ENCODE measurements around the gene ZBTB6. TPM values are rescaled to one million over a fixed set of nuclear protein-coding genes. Genes with fewer than 3 reads are reported as not detected.

ZBTB6 gene
- total RNA-seq, 1 donor from 2014 or later: 15.5 TPM

DNA sequence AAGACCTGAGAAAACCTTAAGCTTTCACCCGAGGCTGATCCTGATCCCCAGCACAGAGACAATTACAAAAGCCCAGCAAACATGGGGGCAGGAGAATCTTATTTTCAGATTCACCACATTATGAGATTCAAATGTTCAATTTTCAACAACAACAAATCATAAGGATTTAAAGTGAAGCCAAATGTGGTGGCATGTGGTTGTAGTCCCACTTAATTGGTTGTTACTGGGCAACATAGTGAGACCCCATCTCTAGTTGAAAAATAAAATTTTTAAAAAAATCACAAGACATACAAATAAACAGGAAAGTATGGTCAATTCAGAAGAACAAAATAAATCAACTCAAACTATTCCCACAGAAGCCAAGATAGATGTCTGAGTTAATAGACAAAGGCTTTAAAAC lies 23.8 kb upstream of the ZBTB6 start:
- TF ChIP-seq CTCF (IDR thresholded peaks at IDR 0.05): no peak

DNA sequence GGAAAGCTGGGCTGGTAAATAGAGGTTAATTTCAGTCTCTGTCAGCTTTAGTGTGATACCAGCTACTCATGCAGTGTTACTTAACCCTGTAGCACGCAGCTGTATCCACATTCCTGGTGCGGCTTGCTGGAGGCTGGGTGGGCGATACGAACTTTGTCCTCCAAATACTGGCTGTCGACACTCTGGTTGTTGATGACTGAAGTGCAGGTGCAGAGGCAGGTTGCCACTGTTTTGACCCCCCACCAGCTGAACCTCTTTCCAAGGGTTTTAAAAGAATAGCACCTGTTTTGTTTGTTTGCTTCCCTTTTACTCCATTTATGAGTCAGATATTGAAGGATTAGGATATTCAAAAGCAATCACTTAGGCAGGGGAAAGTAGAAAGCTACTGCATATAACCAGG lies 23.3 kb upstream of the ZBTB6 start:
- CTCF ChIA-PET: no interaction called here
- Mint-ChIP-seq H3K27ac (no peak overlapping the region), H3K4me1 (peaks cover 29% of the 10 kb centered on the region), H3K9me3 (no peaks in the 10 kb centered on the region), H3K36me3 (ENCODE audit: low read depth) (peaks cover 22% of the 10 kb centered on the region), H3K4me3 (no peak overlapping the region), H3K27me3 (no peaks in the 10 kb centered on the region)
- TF ChIP-seq CTCF (IDR thresholded peaks at IDR 0.05): no peak
- DNase-seq: no peak
- intact Hi-C loops (cut with micrococcal nuclease): no loop called here
- POLR2A ChIA-PET: interaction anchor here (0.8 kb wide), 1 partner anchor 23 kb away, joined by 3 read pairs; the partner anchor contains the start of gene ZBTB6
- ATAC-seq (ENCODE audit: low read depth): no peak

More for the DNA sequence above, 23.8 kb upstream of the ZBTB6 start:
- Mint-ChIP-seq H3K9me3 (no peaks in the 10 kb centered on the region), H3K27me3 (no peaks in the 10 kb centered on the region), H3K27ac (no peak overlapping the region), H3K4me1 (peaks cover 30% of the 10 kb centered on the region), H3K36me3 (ENCODE audit: low read depth) (peaks cover 22% of the 10 kb centered on the region), H3K4me3 (no peak overlapping the region)
- DNase-seq (no peak), ATAC-seq (ENCODE audit: low read depth) (no peak)
- intact Hi-C loops (cut with micrococcal nuclease): no loop called here
- POLR2A ChIA-PET: interaction anchor here (0.8 kb wide), 1 partner anchor 24 kb away, joined by 3 read pairs; the partner anchor contains the start of gene ZBTB6
- CTCF ChIA-PET: no interaction called here

DNA sequence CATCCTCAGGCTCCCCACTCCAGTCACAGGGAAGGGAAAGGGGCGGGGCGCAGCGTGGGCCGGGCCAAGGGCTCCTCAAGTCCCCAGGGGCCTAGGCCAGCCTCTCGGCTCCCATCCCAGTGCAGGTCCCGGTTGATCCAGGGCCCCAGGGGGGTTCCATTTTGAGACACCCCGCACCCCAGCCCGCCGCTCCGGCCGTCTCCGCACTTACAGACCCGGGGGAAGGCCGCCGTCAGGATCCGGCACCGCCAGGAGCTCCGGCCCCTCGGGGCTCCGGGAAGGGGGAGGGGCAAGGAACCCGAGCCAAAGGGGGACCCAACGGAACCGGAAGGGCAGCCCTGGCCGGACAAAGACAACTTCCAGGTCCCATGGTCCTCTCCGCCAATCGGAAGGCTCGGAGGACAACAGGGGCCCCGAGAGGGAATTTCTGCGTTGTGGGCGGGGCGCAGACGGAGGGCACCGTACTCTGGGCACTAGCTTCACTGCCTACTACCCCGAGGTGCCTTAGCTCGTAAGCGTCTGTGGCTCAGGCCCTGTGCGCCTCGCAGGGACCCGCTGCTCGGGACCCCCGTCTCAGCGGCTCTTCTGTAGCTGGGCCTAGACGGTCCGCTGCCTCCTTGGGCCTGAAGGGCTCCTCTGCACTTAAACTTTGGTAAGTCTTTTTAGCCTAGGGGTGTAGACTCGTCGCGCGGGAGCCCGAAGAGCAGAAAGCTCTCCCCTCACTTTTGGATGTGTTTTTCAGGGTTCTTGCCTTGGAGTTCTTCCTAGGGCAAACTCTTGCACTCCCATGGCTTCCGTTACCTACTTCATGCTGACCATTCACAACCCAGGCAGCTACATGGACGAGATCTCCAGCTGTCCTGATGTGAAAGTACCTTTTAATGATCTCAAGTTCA lies 18.4 kb upstream of the ZBTB6 start, which contains the start of gene ZBTB26:
Gene ZBTB26, minus strand, starts transcription at position 287 of the 896 bp plus-strand sequence. CDS start 11,578 bp downstream, outside the sequence.
- ATAC-seq (ENCODE audit: low read depth) (peak; percentile 98), DNase-seq (peak; percentile 80)
- no peak for TF ChIP-seq CTCF (IDR thresholded peaks at IDR 0.05)
- Mint-ChIP-seq H3K4me1 (peaks cover 22% of the 10 kb centered on the region), H3K9me3 (no peaks in the 10 kb centered on the region), H3K27ac (peak within 1 kb of the TSS; percentile 90), H3K4me3 (no peak within 1 kb of the TSS), H3K27me3 (no peaks in the 10 kb centered on the region), H3K36me3 (ENCODE audit: low read depth) (peaks cover 5% of the 10 kb centered on the region)
- POLR2A ChIA-PET: interaction anchor here (0.5 to 6.2 kb wide), 14 partner anchors 10 to 428 kb away, joined by 3 to 96 read pairs (median 4); partner anchors contain the start of genes PDCL, RABGAP1, RC3H2 and ZBTB6
- intact Hi-C loops (cut with micrococcal nuclease): loop anchor here (1.0 kb wide), 3 partner anchors 9 to 26 kb away; partner anchors contain the start of genes RC3H2 and ZBTB6
- CTCF ChIA-PET: interaction anchor here (1.0 to 1.3 kb wide), 3 partner anchors 10 to 59 kb away, joined by 3 to 5 read pairs (median 3); no protein-coding TSS in a partner anchor

- H3K27me3 Mint-ChIP-seq: no peaks in the 10 kb centered on the region
- intact Hi-C loops (cut with micrococcal nuclease): loop anchor here (1.0 kb wide), 3 partner anchors 10 to 25 kb away; partner anchors contain the start of genes RC3H2 and ZBTB6
- peak overlapping the region; percentile 38 for H3K27ac Mint-ChIP-seq
- peaks cover 22% of the 10 kb centered on the region for H3K4me1 Mint-ChIP-seq
- H3K36me3 Mint-ChIP-seq (ENCODE audit: low read depth): peaks cover 3% of the 10 kb centered on the region
- TF ChIP-seq CTCF (IDR thresholded peaks at IDR 0.05): no peak
- no peak for DNase-seq
- POLR2A ChIA-PET: interaction anchor here (1.2 to 6.2 kb wide), 10 partner anchors 9 to 409 kb away, joined by 3 to 96 read pairs (median 4); partner anchors contain the start of genes PDCL, RABGAP1, RC3H2 and ZBTB6
- no peak overlapping the region for H3K4me3 Mint-ChIP-seq
- CTCF ChIA-PET: interaction anchor here (1.3 kb wide), 1 partner anchor 60 kb away, joined by 5 read pairs; no protein-coding TSS in a partner anchor
- ATAC-seq (ENCODE audit: low read depth): no peak
- no peaks in the 10 kb centered on the region for H3K9me3 Mint-ChIP-seq
Observed at GRCh38 chr9:122930541-122931225, 17.6 kb upstream of the ZBTB6 start.
